Endothelial cell of umbilical vein (primary cell): ENCODE measurements around the gene PLCG2.

Experiments
- CTCF ChIP-seq, 2 donors: IDR thresholded peaks; 1 replicate in 1 of 2; 2 replicates in 1 of 2; pipeline ENCODE4 v1.5.1; 2011; ENCODE audit warnings: low read length in 2 of 2, mild to moderate bottlenecking in 2 of 2, moderate library complexity in 2 of 2, control low read depth in 1 of 2, inconsistent platforms in 1 of 2, low read depth in 1 of 2; ENCODE audit not compliant: insufficient read depth in 1 of 2; ENCODE audit errors: extremely low read depth in 1 of 2
- JUN ChIP-seq: IDR thresholded peaks from 2 replicates; pipeline ENCODE4 v1.6.1; 2011; ENCODE audit warnings: borderline replicate concordance, low read depth; ENCODE audit not compliant: insufficient read length, insufficient read depth
- POLR2A ChIP-seq: IDR thresholded peaks from 2 replicates; pipeline ENCODE4 v1.6.1; 2012; ENCODE audit warnings: low read depth, mild to moderate bottlenecking, control low read depth, low read length
- POLR2AphosphoS5 ChIP-seq: IDR thresholded peaks from 2 replicates; pipeline ENCODE4 v1.6.1; 2012; ENCODE audit warnings: low read depth, mild to moderate bottlenecking, control low read depth, low read length, moderate library complexity; ENCODE audit not compliant: insufficient read depth

- no peak for TF ChIP-seq CTCF (IDR thresholded peaks at IDR 0.05; ENCODE audit: extremely low read depth in 1 of 2, insufficient read depth in 1 of 2, low read depth in 1 of 2, low read length in 2 of 2)
- TF ChIP-seq POLR2A = no peak
- no peak for TF ChIP-seq JUN
- no peak for TF ChIP-seq POLR2AphosphoS5
Observed at GRCh38 chr16:81817296-81817695, 38.2 kb downstream of the PLCG2 start.
